A549 (cell line): ENCODE results near the gene ATF3. TPM values are rescaled to one million over a fixed set of nuclear protein-coding genes. Genes with fewer than 3 reads are reported as not detected.

Source experiments
- ATAC-seq, 2 experiments: fragments of 200-7000 bp in 1 of 2; fragments of >200 bp in 1 of 2; cut with Nextera tagmentation in 1 of 2; cut with Tn5 transposase in 1 of 2; 3 replicates each; pipeline versions ENCODE4 v1.8.0 to v1.9.1; 2018 to 2020; ENCODE audit warnings: mild to moderate bottlenecking in 1 of 2, moderate library complexity in 1 of 2
- CTCF ChIA-PET: fragments of 300-600 bp; sonication (Branson Sonifier 250); formaldehyde crosslinking; extraction: SDS; loops from one replicate; lab custom pipeline; 2021; ENCODE audit warnings: antibody characterized with exemption, inconsistent platforms; lab: Yijun Ruan, JAX
- POLR2A ChIA-PET: fragments of 350-600 bp; formaldehyde crosslinking; extraction: SDS; loops from one replicate; lab custom pipeline; 2021; ENCODE audit warnings: antibody characterized with exemption, inconsistent platforms; lab: Yijun Ruan, JAX
- DNase-seq, 2 experiments: peaks; one replicate each; pipeline versions ENCODE4 v3.0.0 to v3.0.0-alpha.2; 2011 to 2016; ENCODE audit warnings: low read depth in 1 of 2, low spot score in 1 of 2
- FAIRE-seq: peaks from 2 replicates; lab custom pipeline; 2011; peaks lifted over from hg19 to GRCh38; lab: Jason Lieb, UNC
- H3K27ac ChIP-seq, 2 experiments: fragments of >200 bp; sonication (Bioruptor Twin); formaldehyde crosslinking; 3 replicates each; pipeline ENCODE4 v1.5.1; 2016 to 2017
- H3K4me1 ChIP-seq: fragments of >200 bp; sonication (Bioruptor Twin); formaldehyde crosslinking; 3 replicates; pipeline ENCODE4 v1.6.1; 2016
- H3K4me2 ChIP-seq: fragments of >200 bp; sonication (Bioruptor Twin); formaldehyde crosslinking; 3 replicates; pipeline ENCODE4 v1.6.1; 2016
- H3K4me3 ChIP-seq: fragments of >200 bp; sonication (Bioruptor Twin); formaldehyde crosslinking; 3 replicates; pipeline ENCODE4 v1.5.1; 2016
- H3K9me3 ChIP-seq: fragments of >200 bp; sonication (Bioruptor Twin); formaldehyde crosslinking; 3 replicates; pipeline ENCODE4 v1.6.1; 2016
- BHLHE40 ChIP-seq: IDR thresholded peaks from 2 replicates; pipeline ENCODE4 v1.6.1; 2012; ENCODE audit warnings: low read depth, low read length, inconsistent platforms
- CBX8 ChIP-seq: fragments of 200-600 bp; sonication (generic); IDR thresholded peaks from 2 replicates; pipeline ENCODE4 v1.6.1; 2016
- CEBPB ChIP-seq, 2 experiments: fragments of >200 bp in 1 of 2; sonication (Bioruptor Twin) in 1 of 2; formaldehyde crosslinking in 1 of 2; IDR thresholded peaks; 2 replicates each; pipeline ENCODE4 v1.6.1; 2012 to 2016
- CHD2 ChIP-seq: fragments of 150-350 bp; IDR thresholded peaks from 2 replicates; pipeline ENCODE4 v1.6.1; 2014; ENCODE audit warnings: low read length; ENCODE audit not compliant: partially characterized antibody
- EHF ChIP-seq: fragments of 250-450 bp; sonication (Bioruptor Pico); IDR thresholded peaks from 2 replicates; pipeline ENCODE4 v1.5.0; 2020; ENCODE audit warnings: mild to moderate bottlenecking
- EHMT2 ChIP-seq: fragments of 200-600 bp; sonication (generic); IDR thresholded peaks from 2 replicates; pipeline ENCODE4 v1.6.1; 2016; ENCODE audit warnings: antibody characterized with exemption, low read depth, mild to moderate bottlenecking, moderate library complexity
- ESRRA ChIP-seq: fragments of 150-350 bp; IDR thresholded peaks from 2 replicates; pipeline ENCODE4 v1.6.1; 2014; ENCODE audit warnings: mild to moderate bottlenecking, low read length, borderline replicate concordance
- FOSL2 ChIP-seq, 2 experiments: fragments of 450-650 bp in 1 of 2; fragments of >200 bp in 1 of 2; sonication (Bioruptor Twin) in 1 of 2; formaldehyde crosslinking; IDR thresholded peaks; 2 replicates each; pipeline versions ENCODE4 v1.5.0 to v1.6.1; 2016 to 2020; ENCODE audit warnings: mild to moderate bottlenecking in 1 of 2, moderate library complexity in 1 of 2
- GATA3 ChIP-seq: IDR thresholded peaks from 2 replicates; pipeline ENCODE4 v1.6.1; 2012; ENCODE audit warnings: borderline replicate concordance
- HDAC2 ChIP-seq: fragments of 200-600 bp; sonication (generic); IDR thresholded peaks from 2 replicates; pipeline ENCODE4 v1.6.1; 2016
- HOXA7 ChIP-seq: fragments of 250-450 bp; sonication (Bioruptor Pico); IDR thresholded peaks from 2 replicates; pipeline ENCODE4 v1.5.0; 2020; ENCODE audit warnings: mild to moderate bottlenecking, moderate library complexity
- JUNB ChIP-seq: fragments of >200 bp; sonication (Bioruptor Twin); formaldehyde crosslinking; IDR thresholded peaks from 2 replicates; pipeline ENCODE4 v1.6.1; 2016
- KDM5A ChIP-seq: fragments of 200-600 bp; sonication (generic); IDR thresholded peaks from 2 replicates; pipeline ENCODE4 v1.6.1; 2016; ENCODE audit warnings: antibody characterized with exemption, mild to moderate bottlenecking
- MAFK ChIP-seq: fragments of 450-650 bp; IDR thresholded peaks from 2 replicates; pipeline ENCODE4 v1.6.1; 2014; ENCODE audit not compliant: partially characterized antibody
- NFE2L2 ChIP-seq: fragments of 150-350 bp; conservative IDR thresholded peaks from 2 replicates; pipeline ENCODE4 v1.6.1; 2014; ENCODE audit warnings: low read length
- PHF8 ChIP-seq: fragments of 200-600 bp; sonication (generic); IDR thresholded peaks from 2 replicates; pipeline ENCODE4 v1.6.1; 2016; ENCODE audit warnings: low read depth, mild to moderate bottlenecking, antibody characterized with exemption, moderate library complexity, borderline replicate concordance
- RCOR1 ChIP-seq: fragments of 150-350 bp; IDR thresholded peaks from 2 replicates; pipeline ENCODE4 v1.6.1; 2014; ENCODE audit warnings: antibody characterized with exemption, low read length, low read depth
- RNF2 ChIP-seq: fragments of 200-600 bp; sonication (generic); IDR thresholded peaks from 2 replicates; pipeline ENCODE4 v1.6.1; 2016; ENCODE audit warnings: low read depth, mild to moderate bottlenecking, antibody characterized with exemption, moderate library complexity, borderline replicate concordance
- SMC3 ChIP-seq: fragments of >200 bp; sonication (Bioruptor Twin); formaldehyde crosslinking; IDR thresholded peaks from 3 replicates; pipeline ENCODE4 v1.6.1; 2018; ENCODE audit warnings: inconsistent platforms
- ZC3H11A ChIP-seq: fragments of 450-650 bp; IDR thresholded peaks from 2 replicates; pipeline ENCODE4 v1.6.1; 2014; ENCODE audit warnings: antibody characterized with exemption, mild to moderate bottlenecking
- WGBS: methylation state at CpG from one replicate; pipeline ENCODE4 v1.1.6; 2017; ENCODE audit errors: missing lambda C conversion rate; 5-methylcytosine and 5-hydroxymethylcytosine counted together
- polyA plus RNA-seq, 4 experiments: library from polyadenylated mRNA; depleted of rRNA in 3 of 4; stranded (reverse); fragments of >200 nt; fragmentation: RNase III in 1 of 4; extraction: RNeasy Plus Mini Kit Qiagen cat#74134 plus additional on column Dnase treatment in 1 of 4; gene quantifications; 2 replicates in 3 of 4; 3 replicates in 1 of 4; pipeline ENCODE4 v1.2.3, GENCODE V29; 2011 to 2017
- TF ChIP-seq, protein P1 (sequence below): IDR thresholded peaks from 2 replicates; pipeline ENCODE4 v1.6.1; 2012
- TF ChIP-seq, protein P2 (sequence below): fragments of 150-350 bp; IDR thresholded peaks from 2 replicates; pipeline ENCODE4 v1.6.1; 2014; ENCODE audit warnings: low read depth, mild to moderate bottlenecking, low read length
- TF ChIP-seq, protein P3 (sequence below): fragments of >200 bp; sonication (Bioruptor Twin); formaldehyde crosslinking; IDR thresholded peaks from 3 replicates; pipeline ENCODE4 v1.5.1; 2016
- TF ChIP-seq, protein P4 (sequence below): IDR thresholded peaks from 2 replicates; pipeline ENCODE4 v1.6.1; 2012; ENCODE audit warnings: low read depth, borderline replicate concordance

ATF3 gene
- polyA plus RNA-seq, 2 of the 4 experiments (the other 2 are of a cell fraction): 4.4 to 62.9 TPM

DNA sequence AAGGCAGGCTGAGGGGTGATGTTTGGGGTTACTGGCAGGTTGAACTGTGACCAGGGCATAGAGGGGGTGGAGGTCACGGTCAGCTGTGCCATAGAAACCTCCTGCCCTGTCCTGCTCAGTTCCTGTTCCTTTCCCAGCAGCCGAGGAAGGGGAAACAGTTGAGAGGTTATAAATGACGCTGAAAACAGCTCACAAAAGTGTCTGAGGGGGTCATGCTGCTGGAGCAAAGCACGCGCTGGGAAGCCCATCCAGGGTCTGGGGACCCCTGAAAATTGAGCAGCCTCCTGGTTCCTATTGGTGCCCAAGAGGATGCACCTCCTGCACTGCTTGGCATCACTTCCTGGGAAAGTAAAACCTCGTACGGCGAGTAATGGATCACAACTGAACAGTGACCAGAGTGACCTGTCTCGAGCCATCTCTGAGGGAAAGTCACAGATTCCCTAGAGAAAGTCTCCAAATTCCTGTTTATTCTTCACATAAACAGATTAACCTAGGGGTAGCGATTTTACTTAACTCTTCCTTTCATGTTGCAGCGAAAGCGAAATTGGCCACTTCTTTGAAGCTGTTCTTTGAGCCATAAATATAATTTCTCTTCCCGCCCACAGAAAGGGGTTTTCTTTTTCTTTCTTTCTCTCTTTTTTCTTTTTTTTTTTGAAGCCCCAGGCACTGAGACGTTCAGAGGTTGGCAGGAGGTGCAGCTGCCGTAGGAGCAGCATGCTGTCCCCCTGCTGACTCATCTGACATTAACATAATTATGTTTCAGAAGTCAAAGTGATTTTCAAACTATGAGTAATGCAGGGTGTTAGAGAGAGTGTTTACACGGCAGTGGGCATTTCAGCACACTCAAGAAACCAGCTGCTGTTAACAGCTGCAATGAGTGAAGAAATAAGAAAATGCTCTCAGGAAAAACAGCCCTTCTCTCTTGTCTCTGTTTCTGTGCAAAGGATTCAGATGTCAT lies 41.8 kb upstream of the ATF3 start:
- TF ChIP-seq PHF8 (no peak), FOSL2 (IDR thresholded peaks at IDR 0.05) (peak; percentile 54; the same call in 1 of the 2 replicates), FOSL2 (CRISPR knock-in tag; IDR thresholded peaks at IDR 0.05) (peak; percentile 79), JUNB (0 out of 2 replicates have a peak, but pooled peaks have one; percentile 27), ESRRA (no peak), MAFK (peak; percentile 18), RCOR1 (no peak), EHF (CRISPR knock-in tag) (no peak), KDM5A (no peak)
- TF ChIP-seq, protein P1, sequence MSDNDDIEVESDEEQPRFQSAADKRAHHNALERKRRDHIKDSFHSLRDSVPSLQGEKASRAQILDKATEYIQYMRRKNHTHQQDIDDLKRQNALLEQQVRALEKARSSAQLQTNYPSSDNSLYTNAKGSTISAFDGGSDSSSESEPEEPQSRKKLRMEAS: peak; percentile 48; the same call in 1 of the 2 replicates
- ChIA-PET POLR2A (interaction anchor here (0.6 to 3.1 kb wide), 4 partner anchors 8 to 225 kb away, joined by 3 to 14 read pairs (median 5); partner anchors contain the start of genes ATF3, NSL1 and TATDN3), CTCF (interaction anchor here (1.0 to 2.7 kb wide), 8 partner anchors 15 to 98 kb away, joined by 3 to 16 read pairs (median 4); no protein-coding TSS in a partner anchor)
- FAIRE-seq (no peak), ATAC-seq (peak; percentile 80 to 89), DNase-seq (peak; percentile 66 to 72)
- Histone ChIP-seq H3K4me1 (peaks cover 15% of the 10 kb centered on the region), H3K4me2 (peak overlapping the region; percentile 93), H3K4me3 (peak overlapping the region; percentile 52), H3K9me3 (no peaks in the 10 kb centered on the region), H3K27ac (peak overlapping the region; percentile 78 to 84)
- 4% methylated on average over 16 of the region's 16 CpGs for whole genome bisulfite sequencing

DNA sequence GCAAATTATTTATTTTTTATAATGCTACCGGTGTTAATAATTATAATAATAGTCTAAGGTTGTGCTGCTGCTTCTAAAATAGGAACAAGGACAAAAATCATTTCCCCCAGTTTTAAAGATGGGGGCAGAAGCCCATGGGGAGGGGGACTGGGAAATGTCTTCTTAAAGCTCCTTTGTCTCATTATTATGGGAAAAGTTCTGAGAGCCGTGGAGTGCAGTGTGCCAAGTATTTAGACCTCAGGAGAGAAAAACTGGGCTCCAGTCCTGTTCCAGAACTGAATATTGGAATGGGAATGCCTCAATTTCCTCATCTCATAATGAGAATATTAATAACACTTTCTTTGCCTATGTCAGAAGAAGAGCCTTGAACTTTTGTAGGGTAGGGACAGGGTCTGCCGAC lies 40.9 kb upstream of the ATF3 start:
- ATAC-seq: no peak
- Histone ChIP-seq H3K4me1 (peaks cover 13% of the 10 kb centered on the region), H3K4me2 (peak overlapping the region; percentile 93), H3K4me3 (no peak overlapping the region), H3K27ac (peak overlapping the region in 1 of 2 experiments; percentile 84; a peak in 1 of 6 replicates), H3K9me3 (no peaks in the 10 kb centered on the region)
- FAIRE-seq: no peak
- TF ChIP-seq, protein P2, sequence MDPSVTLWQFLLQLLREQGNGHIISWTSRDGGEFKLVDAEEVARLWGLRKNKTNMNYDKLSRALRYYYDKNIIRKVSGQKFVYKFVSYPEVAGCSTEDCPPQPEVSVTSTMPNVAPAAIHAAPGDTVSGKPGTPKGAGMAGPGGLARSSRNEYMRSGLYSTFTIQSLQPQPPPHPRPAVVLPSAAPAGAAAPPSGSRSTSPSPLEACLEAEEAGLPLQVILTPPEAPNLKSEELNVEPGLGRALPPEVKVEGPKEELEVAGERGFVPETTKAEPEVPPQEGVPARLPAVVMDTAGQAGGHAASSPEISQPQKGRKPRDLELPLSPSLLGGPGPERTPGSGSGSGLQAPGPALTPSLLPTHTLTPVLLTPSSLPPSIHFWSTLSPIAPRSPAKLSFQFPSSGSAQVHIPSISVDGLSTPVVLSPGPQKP: no peak
- TF ChIP-seq EHMT2: no peak
- TF ChIP-seq GATA3: no peak
- TF ChIP-seq, protein P1: no peak
- no peak for TF ChIP-seq ZC3H11A
- no peak for TF ChIP-seq HDAC2
- WGBS: 74% methylated on average over 3 of the region's 3 CpGs
- ChIA-PET POLR2A (interaction anchor here (1.0 to 3.1 kb wide), 3 partner anchors 9 to 224 kb away, joined by 3 to 14 read pairs (median 7); partner anchors contain the start of genes ATF3, NSL1 and TATDN3), CTCF (interaction anchor here (1.1 to 2.7 kb wide), 7 partner anchors 14 to 98 kb away, joined by 3 to 16 read pairs (median 4); no protein-coding TSS in a partner anchor)
- no peak for DNase-seq

DNA sequence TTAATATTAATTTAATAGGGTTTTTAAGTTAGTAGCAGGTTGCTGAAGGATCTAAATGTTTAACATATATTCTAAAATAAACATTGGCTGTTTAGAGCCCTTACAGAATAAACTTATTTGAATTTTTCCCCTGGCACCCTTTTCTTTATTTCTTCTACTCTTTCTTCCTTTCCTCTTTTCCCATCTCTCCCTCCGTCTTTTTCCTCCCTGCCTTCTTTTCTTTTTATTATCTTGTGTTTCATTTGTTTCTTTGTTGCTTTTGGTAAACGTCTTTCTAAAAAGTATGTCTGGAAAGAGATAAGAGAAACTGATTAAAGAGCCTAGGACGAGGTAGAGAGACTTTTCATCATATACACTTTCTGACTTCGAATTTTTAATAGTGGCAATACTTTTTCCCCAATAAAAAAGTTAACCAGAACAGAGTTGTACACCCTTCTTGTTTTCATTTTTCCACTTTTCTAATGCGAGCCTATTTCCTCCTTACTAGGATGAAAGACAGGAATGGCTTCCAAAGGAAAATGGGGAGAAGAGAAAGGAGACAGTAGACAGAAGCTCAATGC lies 39.5 kb upstream of the ATF3 start:
- Histone ChIP-seq H3K4me1 (peaks cover 13% of the 10 kb centered on the region), H3K9me3 (no peaks in the 10 kb centered on the region), H3K27ac (no peak overlapping the region), H3K4me3 (no peak overlapping the region), H3K4me2 (no peak overlapping the region)
- WGBS: 61% methylated on average over 5 of the region's 5 CpGs
- ChIA-PET POLR2A (no interaction called here), CTCF (interaction anchor here (0.6 to 1.0 kb wide), 3 partner anchors 54 to 92 kb away, joined by 3 read pairs; no protein-coding TSS in a partner anchor)
- ATAC-seq (no peak), DNase-seq (no peak), FAIRE-seq (no peak)
- no peak for TF ChIP-seq BHLHE40
- TF ChIP-seq CHD2: no peak
- no peak for TF ChIP-seq SMC3
- TF ChIP-seq CBX8: no peak
- TF ChIP-seq HOXA7: no peak
- TF ChIP-seq CEBPB (IDR thresholded peaks at IDR 0.05): no peak
- TF ChIP-seq, protein P3, sequence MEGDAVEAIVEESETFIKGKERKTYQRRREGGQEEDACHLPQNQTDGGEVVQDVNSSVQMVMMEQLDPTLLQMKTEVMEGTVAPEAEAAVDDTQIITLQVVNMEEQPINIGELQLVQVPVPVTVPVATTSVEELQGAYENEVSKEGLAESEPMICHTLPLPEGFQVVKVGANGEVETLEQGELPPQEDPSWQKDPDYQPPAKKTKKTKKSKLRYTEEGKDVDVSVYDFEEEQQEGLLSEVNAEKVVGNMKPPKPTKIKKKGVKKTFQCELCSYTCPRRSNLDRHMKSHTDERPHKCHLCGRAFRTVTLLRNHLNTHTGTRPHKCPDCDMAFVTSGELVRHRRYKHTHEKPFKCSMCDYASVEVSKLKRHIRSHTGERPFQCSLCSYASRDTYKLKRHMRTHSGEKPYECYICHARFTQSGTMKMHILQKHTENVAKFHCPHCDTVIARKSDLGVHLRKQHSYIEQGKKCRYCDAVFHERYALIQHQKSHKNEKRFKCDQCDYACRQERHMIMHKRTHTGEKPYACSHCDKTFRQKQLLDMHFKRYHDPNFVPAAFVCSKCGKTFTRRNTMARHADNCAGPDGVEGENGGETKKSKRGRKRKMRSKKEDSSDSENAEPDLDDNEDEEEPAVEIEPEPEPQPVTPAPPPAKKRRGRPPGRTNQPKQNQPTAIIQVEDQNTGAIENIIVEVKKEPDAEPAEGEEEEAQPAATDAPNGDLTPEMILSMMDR: no peak
- no peak for TF ChIP-seq NFE2L2
- TF ChIP-seq, protein P4, sequence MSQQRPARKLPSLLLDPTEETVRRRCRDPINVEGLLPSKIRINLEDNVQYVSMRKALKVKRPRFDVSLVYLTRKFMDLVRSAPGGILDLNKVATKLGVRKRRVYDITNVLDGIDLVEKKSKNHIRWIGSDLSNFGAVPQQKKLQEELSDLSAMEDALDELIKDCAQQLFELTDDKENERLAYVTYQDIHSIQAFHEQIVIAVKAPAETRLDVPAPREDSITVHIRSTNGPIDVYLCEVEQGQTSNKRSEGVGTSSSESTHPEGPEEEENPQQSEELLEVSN: no peak
- TF ChIP-seq RNF2: no peak
